Hippocampal formation (tissue), 2 donors: Measurements from ENCODE around the gene CYP4F22.
A peak's percentile ranks its signal among the peaks of the same experiment; 100 is the strongest.
"Not testable (repeated sequence)": the region's sequence is repeated elsewhere in the genome, so short reads cannot be mapped to it uniquely, and the experiment has no call there.

Experiments
- DNase-seq, 2 donors: peaks; one replicate each; lab custom pipeline; 2025; lab: John Stamatoyannopoulos, UW

CYP4F22 gene

DNA sequence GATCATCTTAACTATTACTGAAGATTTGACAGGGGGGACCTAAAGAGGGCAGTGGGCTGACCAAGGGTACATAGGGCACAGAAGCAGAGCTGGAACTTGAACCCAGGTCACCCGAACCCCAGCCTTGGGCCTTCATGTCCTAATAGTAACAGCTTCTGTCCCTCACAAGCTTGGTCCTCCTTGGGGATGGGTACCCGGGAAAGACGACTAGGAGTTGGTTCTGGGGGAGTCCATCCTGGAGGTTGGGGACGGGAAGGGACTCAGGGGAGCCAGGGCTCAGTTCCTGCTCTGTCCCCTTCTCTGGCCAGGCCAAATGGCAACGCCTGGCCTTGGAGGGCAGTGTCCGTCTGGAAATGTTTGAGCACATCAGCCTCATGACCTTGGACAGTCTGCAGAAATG is 67.1 kb downstream of the CYP4F22 start:
- no peak for DNase-seq

GRCh38 chr19:15576526-15577156 is 68.3 kb downstream of the CYP4F22 start:
- no peak for DNase-seq

GRCh38 chr19:15577184-15577771 is 69.0 kb downstream of the CYP4F22 start:
- no peak for DNase-seq

DNA sequence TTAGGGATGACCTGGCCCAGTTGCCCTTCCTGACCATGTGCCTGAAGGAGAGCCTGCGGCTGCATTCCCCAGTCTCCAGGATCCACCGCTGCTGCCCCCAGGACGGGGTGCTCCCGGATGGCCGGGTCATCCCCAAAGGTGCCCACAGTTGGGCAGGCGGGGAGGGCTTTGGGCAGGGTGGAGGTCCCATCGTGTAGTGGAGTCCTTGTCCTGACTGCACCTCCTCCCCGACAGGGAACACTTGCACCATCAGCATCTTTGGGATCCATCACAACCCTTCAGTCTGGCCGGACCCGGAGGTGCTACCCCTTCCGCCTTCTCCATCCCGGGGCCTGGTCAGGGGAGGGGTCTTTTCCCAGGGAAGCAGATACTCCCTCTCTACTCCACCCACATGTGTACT is 75.0 kb downstream of the CYP4F22 start:
- no peak for DNase-seq

GRCh38 chr19:15584095-15584494 is 75.8 kb downstream of the CYP4F22 start:
- no peak for DNase-seq

DNA sequence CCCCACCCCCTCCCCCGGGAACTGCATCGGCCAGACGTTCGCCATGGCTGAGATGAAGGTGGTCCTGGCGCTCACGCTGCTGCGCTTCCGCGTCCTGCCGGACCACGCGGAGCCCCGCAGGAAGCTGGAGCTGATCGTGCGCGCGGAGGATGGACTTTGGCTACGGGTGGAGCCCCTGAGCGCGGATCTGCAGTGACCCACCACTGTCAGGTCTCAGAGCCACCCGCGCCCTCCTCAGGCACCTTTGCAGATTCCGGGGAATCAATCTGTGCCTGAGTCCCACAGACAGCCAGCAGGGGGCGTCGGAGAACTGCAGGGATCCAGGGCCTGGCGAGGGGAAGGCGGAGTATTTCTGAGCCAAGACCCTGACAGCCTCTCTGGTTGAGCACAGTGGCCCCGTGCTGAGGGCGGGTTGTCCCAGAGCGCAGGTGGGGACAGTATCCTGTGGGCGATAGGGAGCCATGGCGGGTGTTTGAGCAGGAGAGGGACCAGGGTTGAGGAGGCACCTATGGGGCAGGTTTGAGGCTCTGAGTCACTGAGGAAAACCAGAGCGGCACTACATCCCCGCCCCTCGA is 76.3 kb downstream of the CYP4F22 start:
- DNase-seq: peak in 1 of 2 donors; percentile 45

DNA sequence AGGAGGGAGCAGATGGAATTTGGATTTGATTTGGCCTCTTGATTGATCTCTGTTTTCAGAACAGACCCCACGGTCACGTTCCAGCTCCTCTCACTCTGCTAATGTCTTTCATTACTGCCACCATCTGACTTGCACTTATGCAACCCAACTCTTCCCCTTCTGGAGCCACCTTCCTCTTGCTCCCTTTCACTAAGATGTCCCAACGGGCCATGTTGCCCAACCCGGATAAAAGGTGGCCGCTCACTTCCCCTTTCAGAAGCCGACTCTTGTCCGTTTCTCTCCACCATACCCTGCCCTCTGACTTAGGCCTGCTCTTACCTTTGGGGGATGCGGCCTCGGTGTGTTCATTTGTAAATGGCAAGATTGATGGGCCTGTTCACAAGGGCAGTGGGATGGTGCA is 79.3 kb downstream of the CYP4F22 start:
- no peak for DNase-seq

DNA sequence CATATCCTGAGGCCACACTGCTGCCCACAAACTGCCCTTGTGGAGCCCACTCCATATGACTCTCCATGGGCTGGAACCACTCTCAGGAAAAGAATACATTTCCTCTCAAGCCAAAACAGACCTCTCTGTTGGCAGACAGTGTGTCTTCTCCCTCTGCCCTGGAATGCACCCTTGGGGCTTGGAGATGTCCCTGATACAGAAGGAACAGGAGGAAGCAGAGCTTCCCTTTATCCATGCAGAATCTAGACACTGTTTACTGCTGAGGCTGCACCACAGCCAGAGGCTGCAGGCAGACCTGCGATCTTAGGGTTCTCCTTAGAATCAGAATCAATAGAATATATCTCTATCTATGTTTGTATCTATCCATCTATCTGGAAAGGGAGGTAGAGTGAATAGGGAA is 79.9 kb downstream of the CYP4F22 start:
- DNase-seq: no peak

- no peak for DNase-seq
Measured at GRCh38 chr19:15589760-15590451, 81.6 kb downstream of the CYP4F22 start.

DNA sequence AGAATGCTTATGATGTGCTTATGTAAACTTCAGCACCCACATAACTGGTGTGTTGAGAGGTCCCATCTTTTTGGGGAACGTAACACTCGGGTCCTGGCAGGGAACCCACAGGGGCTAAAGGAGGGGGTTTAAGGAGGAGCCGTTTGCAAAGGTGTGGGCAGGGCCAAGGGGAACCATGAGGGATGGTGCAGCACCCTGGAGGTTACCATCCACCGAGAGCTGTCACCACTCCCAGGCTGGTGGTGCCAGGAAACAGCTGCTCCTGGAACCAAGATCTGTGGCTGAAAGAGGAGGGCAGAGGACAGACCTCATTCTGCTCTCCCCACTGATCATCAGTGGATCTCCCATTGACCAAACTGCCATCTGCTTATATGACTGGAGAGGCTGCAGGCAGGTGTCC is 83.5 kb downstream of the CYP4F22 start:
- no peak for DNase-seq

- not testable (repeated sequence) for DNase-seq
Measured at GRCh38 chr19:15592506-15592905, 84.2 kb downstream of the CYP4F22 start.

GRCh38 chr19:15593766-15594165 is 85.4 kb downstream of the CYP4F22 start:
- DNase-seq: not testable (repeated sequence)

GRCh38 chr19:15595069-15595468 is 86.7 kb downstream of the CYP4F22 start:
- no peak for DNase-seq
